ENCODE results near the gene CLHC1.

- TF ChIP-seq POLR2A (IDR thresholded peaks at IDR 0.05; ENCODE audit: low read length) (no peak), GATA1 (IDR thresholded peaks at IDR 0.05; ENCODE audit: low read depth, low read length) (no peak)
Measured at GRCh38 chr2:55150834-55151233, 81.3 kb downstream of the CLHC1 start.

Data from erythroblast (primary cell).